H1 (cell line): ENCODE measurements around the gene SH3TC2. TPM values are rescaled to one million over a fixed set of nuclear protein-coding genes. Genes with fewer than 3 reads are reported as not detected.

Source experiments
- CTCF ChIA-PET: fragments of 300-600 bp; sonication (Branson Sonifier 250); formaldehyde crosslinking; loops from one replicate; lab custom pipeline; 2021; ENCODE audit not compliant: partially characterized antibody; lab: Charles Lee
- POLR2A ChIA-PET: fragments of 300-600 bp; sonication (Branson Sonifier 250); formaldehyde crosslinking; loops from one replicate; lab custom pipeline; 2021; ENCODE audit warnings: inconsistent platforms; ENCODE audit not compliant: partially characterized antibody; lab: Charles Lee
- DNase-seq, 2 experiments: peaks; one replicate each; pipeline versions ENCODE4 v3.0.0 to v3.0.0-alpha.2; 2010 to 2022; ENCODE audit warnings: low spot score in 2 of 2, low read depth in 1 of 2, mixed read lengths in 1 of 2
- FAIRE-seq: peaks from 2 replicates; lab custom pipeline; 2011; peaks lifted over from hg19 to GRCh38; lab: Jason Lieb, UNC
- H2AFZ ChIP-seq: 2 replicates; pipeline ENCODE4 v1.8.1; 2012; ENCODE audit warnings: low read length, inconsistent platforms
- H2AK5ac ChIP-seq: 2 replicates; pipeline ENCODE4 v1.6.1; 2013; ENCODE audit warnings: low read depth, low read length
- H2BK120ac ChIP-seq: replicated peaks from 2 replicates; pipeline ENCODE3; 2013; ENCODE audit warnings: low read depth, low read length, inconsistent platforms
- H2BK12ac ChIP-seq: 2 replicates; pipeline ENCODE4 v1.6.1; 2013; ENCODE audit warnings: low read depth, low read length
- H2BK15ac ChIP-seq: 2 replicates; pipeline ENCODE4 v1.6.1; 2013; ENCODE audit warnings: low read length
- H2BK20ac ChIP-seq: 2 replicates; pipeline ENCODE4 v1.6.1; 2013; ENCODE audit warnings: low read length
- H2BK5ac ChIP-seq: 2 replicates; pipeline ENCODE4 v1.6.1; 2013; ENCODE audit warnings: low read depth, low read length
- H3K14ac ChIP-seq: 2 replicates; pipeline ENCODE4 v1.6.1; 2013; ENCODE audit warnings: inconsistent platforms; ENCODE audit not compliant: insufficient read length
- H3K18ac ChIP-seq: 2 replicates; pipeline ENCODE4 v1.6.1; 2013; ENCODE audit warnings: low read length; ENCODE audit errors: extremely low read depth
- H3K23ac ChIP-seq: 2 replicates; pipeline ENCODE4 v1.6.1; 2013; ENCODE audit warnings: inconsistent platforms; ENCODE audit not compliant: insufficient read length
- H3K23me2 ChIP-seq: 2 replicates; pipeline ENCODE4 v1.6.1; 2013; ENCODE audit warnings: low read depth, low read length
- H3K27ac ChIP-seq: 2 replicates; pipeline ENCODE4 v1.6.1; 2011; ENCODE audit warnings: low read depth, low read length, inconsistent platforms
- H3K27me3 ChIP-seq, 4 experiments: replicated peaks in 1 of 4; 1 replicate in 1 of 4; 2 replicates in 3 of 4; pipeline versions ENCODE4 v1.6.1 to v1.8.1; 2011 to 2013; ENCODE audit warnings: low read length in 3 of 4, mild to moderate bottlenecking in 3 of 4, inconsistent platforms in 2 of 4, mixed read lengths in 2 of 4, moderate library complexity in 1 of 4; ENCODE audit not compliant: control insufficient read depth in 3 of 4, insufficient read depth in 3 of 4; ENCODE audit errors: extremely low read depth in 1 of 4
- H3K36me3 ChIP-seq, 4 experiments: 2 replicates each; pipeline versions ENCODE4 v1.6.1 to v1.8.1; 2011 to 2013; ENCODE audit warnings: mild to moderate bottlenecking in 4 of 4, low read length in 3 of 4, moderate library complexity in 2 of 4, control low read depth in 1 of 4, inconsistent platforms in 1 of 4; ENCODE audit not compliant: insufficient read depth in 4 of 4, control insufficient read depth in 2 of 4
- H3K4ac ChIP-seq: replicated peaks from 2 replicates; pipeline ENCODE3; 2013; ENCODE audit warnings: low read length, low read depth, mixed read lengths, inconsistent platforms; ENCODE audit not compliant: insufficient read length
- H3K4me1 ChIP-seq, 4 experiments: replicated peaks in 1 of 4; 1 replicate in 1 of 4; 2 replicates in 3 of 4; pipeline versions ENCODE4 v1.6.1 to v1.8.1; 2011 to 2013; ENCODE audit warnings: low read length in 3 of 4, inconsistent platforms in 2 of 4, mixed read lengths in 1 of 4; ENCODE audit not compliant: insufficient read depth in 4 of 4, control insufficient read depth in 3 of 4
- H3K4me2 ChIP-seq, 2 experiments: 2 replicates each; pipeline versions ENCODE4 v1.6.1 to v1.8.1; 2011 to 2013; ENCODE audit warnings: low read depth in 2 of 2, low read length in 2 of 2, control low read depth in 1 of 2, inconsistent platforms in 1 of 2, mild to moderate bottlenecking in 1 of 2; ENCODE audit not compliant: insufficient read depth in 1 of 2
- H3K4me3 ChIP-seq, 4 experiments: fragments of 200-600, 300-600 bp in 1 of 4; sonication (generic), shearing (Covaris generic), sonication (Bioruptor Twin) in 1 of 4; 2 replicates each; pipeline versions ENCODE4 v1.5.1 to v1.8.1; 2011 to 2016; ENCODE audit warnings: low read length in 4 of 4, low read depth in 3 of 4, control low read depth in 2 of 4, inconsistent platforms in 2 of 4, mild to moderate bottlenecking in 2 of 4, mixed read lengths in 1 of 4, moderate library complexity in 1 of 4; ENCODE audit not compliant: insufficient read depth in 2 of 4; ENCODE audit errors: extremely low read depth in 1 of 4
- H3K56ac ChIP-seq: replicated peaks from 2 replicates; pipeline ENCODE3; 2013; ENCODE audit warnings: low read depth, mild to moderate bottlenecking, mixed read lengths, low read length, inconsistent platforms; ENCODE audit not compliant: insufficient read length
- H3K79me1 ChIP-seq: 2 replicates; pipeline ENCODE4 v1.6.1; 2013; ENCODE audit warnings: low read depth, low read length, control low read depth
- H3K79me2 ChIP-seq, 2 experiments: 2 replicates each; pipeline versions ENCODE4 v1.6.1 to v1.8.1; 2012 to 2013; ENCODE audit warnings: low read length in 2 of 2, mild to moderate bottlenecking in 2 of 2, inconsistent platforms in 1 of 2; ENCODE audit not compliant: insufficient read depth in 2 of 2, control insufficient read depth in 1 of 2
- H3K9ac ChIP-seq, 4 experiments: replicated peaks in 1 of 4; 1 replicate in 1 of 4; 2 replicates in 3 of 4; pipeline versions ENCODE4 v1.6.1 to v1.8.1; 2011 to 2013; ENCODE audit warnings: low read depth in 3 of 4, low read length in 3 of 4, control low read depth in 2 of 4, mild to moderate bottlenecking in 2 of 4, moderate library complexity in 2 of 4, inconsistent platforms in 1 of 4; ENCODE audit errors: extremely low read depth in 1 of 4
- H3K9me3 ChIP-seq, 2 experiments: 2 replicates each; pipeline versions ENCODE4 v1.6.1 to v1.8.1; 2012 to 2013; ENCODE audit warnings: mild to moderate bottlenecking in 2 of 2, moderate library complexity in 2 of 2, control low read depth in 1 of 2, inconsistent platforms in 1 of 2, low read depth in 1 of 2, low read length in 1 of 2, mixed read lengths in 1 of 2; ENCODE audit not compliant: insufficient read depth in 2 of 2
- H4K20me1 ChIP-seq, 2 experiments: replicated peaks in 1 of 2; 2 replicates each; pipeline versions ENCODE3 to v1.8.1; 2011 to 2013; ENCODE audit warnings: inconsistent platforms in 2 of 2, low read length in 2 of 2, mild to moderate bottlenecking in 1 of 2; ENCODE audit not compliant: insufficient read depth in 2 of 2, control insufficient read depth in 1 of 2
- H4K5ac ChIP-seq: 2 replicates; pipeline ENCODE4 v1.6.1; 2013; ENCODE audit warnings: low read length, low read depth, mixed read lengths, inconsistent platforms; ENCODE audit not compliant: insufficient read length
- H4K8ac ChIP-seq: 2 replicates; pipeline ENCODE4 v1.8.0; 2013; ENCODE audit warnings: mild to moderate bottlenecking, moderate library complexity, low read length, inconsistent platforms; ENCODE audit not compliant: insufficient read depth; ENCODE audit errors: extremely low read depth
- H4K91ac ChIP-seq: replicated peaks from 2 replicates; pipeline ENCODE3; 2013; ENCODE audit warnings: low read length, mixed read lengths, inconsistent platforms; ENCODE audit not compliant: insufficient read length
- CTBP2 ChIP-seq: IDR thresholded peaks from 2 replicates; pipeline ENCODE4 v1.7.0; 2011; ENCODE audit warnings: borderline replicate concordance, mild to moderate bottlenecking, moderate library complexity, mixed read lengths, low read length; ENCODE audit not compliant: insufficient read depth, insufficient read length
- SIRT6 ChIP-seq: IDR thresholded peaks from one replicate; pipeline ENCODE4 v1.7.1; 2012; ENCODE audit warnings: low read length, inconsistent platforms
- polyA plus RNA-seq, 7 experiments: library from polyadenylated mRNA; depleted of rRNA in 3 of 7; stranded (reverse) in 5 of 7; unstranded in 2 of 7; fragments of >200 nt in 5 of 7; fragments of 200-250 nt in 2 of 7; gene quantifications; 1 replicate in 5 of 7; 2 replicates in 1 of 7; 4 replicates in 1 of 7; pipeline versions ENCODE4 v1.2.1 to v1.2.3, GENCODE V29; 2011 to 2013; ENCODE audit warnings: missing spikeins in 2 of 7, mixed read lengths in 2 of 7
- total RNA-seq: library from RNA; stranded (reverse); fragmentation: NEBNext Ultra II Directional; extraction: Animal tissue kit (Norgen Biotek cat#: 25700); gene quantifications from 2 replicates; pipeline ENCODE4 v1.2.1, GENCODE V29; 2021

Gene SH3TC2
- total and polyA plus RNA-seq, 2 of the 8 experiments (the other 6 are each of a cell fraction or from before 2014, with no cell fraction given), result 0.11 to 0.80 TPM

- CTCF ChIA-PET, result interaction anchor here (1.0 to 1.7 kb wide), 3 partner anchors 9 to 351 kb away, joined by 3 to 5 read pairs (median 4); no protein-coding TSS in a partner anchor
- Histone ChIP-seq H4K5ac (no peak overlapping the region), H4K8ac (no peak overlapping the region), H3K23me2 (no peaks in the 10 kb centered on the region), H3K18ac (no peak overlapping the region), H2BK120ac (no peak overlapping the region), H2BK15ac (no peak overlapping the region), H4K91ac (no peak overlapping the region), H3K4me3 (no peak overlapping the region), H3K27ac (no peak overlapping the region), H2AFZ (no peak overlapping the region), H3K4me1 (no peaks in the 10 kb centered on the region), H3K4ac (no peak overlapping the region), H2BK20ac (no peak overlapping the region), H3K4me2 (no peak overlapping the region), H2BK5ac (no peak overlapping the region), H3K14ac (no peak overlapping the region)
- no peak for FAIRE-seq
- TF ChIP-seq CTBP2 (no peak), SIRT6 (no peak)
- TF ChIP-seq, all 59 proteins: peak for 0
- Histone ChIP-seq H2AK5ac (no peak overlapping the region), H3K9me3 (no peaks in the 10 kb centered on the region), H3K27me3 (no peaks in the 10 kb centered on the region), H3K9ac (no peak overlapping the region), H4K20me1 (no peaks in the 10 kb centered on the region), H2BK12ac (no peak overlapping the region), H3K36me3 (no peaks in the 10 kb centered on the region), H3K79me1 (no peaks in the 10 kb centered on the region), H3K23ac (no peak overlapping the region), H3K79me2 (no peaks in the 10 kb centered on the region), H3K56ac (no peak overlapping the region)
- POLR2A ChIA-PET, result no interaction called here
- no peak for DNase-seq
Observed at GRCh38 chr5:149082271-149082670, 19.4 kb upstream of the SH3TC2 start.
